SKM-1 treated with dmso at 0.1 percent for 144 hours (cell line): ENCODE measurements around the gene GFOD2.

ENCODE experiments used
- DNase-seq: peaks from one replicate; lab custom pipeline; 2025; ENCODE audit not compliant: unreplicated experiment; lab: John Stamatoyannopoulos, UW

The GFOD2 gene

DNA sequence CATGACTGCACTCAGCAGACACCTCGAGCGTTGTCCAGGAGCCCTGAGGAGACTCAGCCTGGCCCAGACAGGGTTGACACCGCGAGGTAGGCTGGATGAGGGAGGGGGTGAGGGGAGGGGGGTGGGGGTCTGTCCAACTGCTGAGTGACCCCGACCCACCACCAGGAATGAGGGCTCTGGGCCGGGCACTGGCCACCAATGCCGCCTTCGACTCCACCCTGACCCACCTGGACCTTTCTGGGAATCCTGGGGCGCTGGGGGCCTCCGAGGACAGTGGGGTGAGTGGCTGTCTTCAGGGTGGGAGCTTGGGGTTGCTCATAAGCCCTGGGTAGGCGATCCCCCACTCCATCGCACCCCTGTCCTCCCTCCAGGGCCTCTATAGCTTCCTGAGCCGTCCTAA lies 71.4 kb downstream of the GFOD2 start:
- DNase-seq = no peak

DNA sequence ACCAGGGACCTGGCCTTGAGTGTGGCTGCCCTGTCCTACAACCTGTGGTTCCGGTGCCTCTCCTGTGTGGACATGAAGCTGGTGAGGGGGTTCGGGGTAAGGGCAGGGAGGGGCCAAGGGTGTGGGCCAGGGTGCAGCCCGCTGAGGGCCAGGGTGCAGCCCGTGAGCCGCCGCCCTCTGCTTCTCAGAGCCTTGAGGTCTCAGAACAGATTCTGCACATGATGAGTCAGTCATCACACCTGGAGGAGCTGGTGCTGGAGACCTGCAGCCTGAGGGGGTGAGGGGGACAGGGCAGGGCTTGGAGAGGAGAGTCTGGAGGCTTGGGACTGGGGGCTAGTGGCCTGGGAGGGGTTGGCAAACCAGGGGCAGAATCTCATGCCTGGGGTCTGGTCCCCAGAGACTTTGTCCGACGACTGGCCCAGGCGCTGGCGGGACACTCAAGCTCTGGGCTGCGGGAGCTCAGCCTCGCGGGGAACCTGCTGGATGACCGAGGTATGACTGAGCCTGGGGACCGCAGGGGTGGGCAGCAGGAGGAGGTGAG lies 71.9 kb downstream of the GFOD2 start:
- DNase-seq = no peak

DNA sequence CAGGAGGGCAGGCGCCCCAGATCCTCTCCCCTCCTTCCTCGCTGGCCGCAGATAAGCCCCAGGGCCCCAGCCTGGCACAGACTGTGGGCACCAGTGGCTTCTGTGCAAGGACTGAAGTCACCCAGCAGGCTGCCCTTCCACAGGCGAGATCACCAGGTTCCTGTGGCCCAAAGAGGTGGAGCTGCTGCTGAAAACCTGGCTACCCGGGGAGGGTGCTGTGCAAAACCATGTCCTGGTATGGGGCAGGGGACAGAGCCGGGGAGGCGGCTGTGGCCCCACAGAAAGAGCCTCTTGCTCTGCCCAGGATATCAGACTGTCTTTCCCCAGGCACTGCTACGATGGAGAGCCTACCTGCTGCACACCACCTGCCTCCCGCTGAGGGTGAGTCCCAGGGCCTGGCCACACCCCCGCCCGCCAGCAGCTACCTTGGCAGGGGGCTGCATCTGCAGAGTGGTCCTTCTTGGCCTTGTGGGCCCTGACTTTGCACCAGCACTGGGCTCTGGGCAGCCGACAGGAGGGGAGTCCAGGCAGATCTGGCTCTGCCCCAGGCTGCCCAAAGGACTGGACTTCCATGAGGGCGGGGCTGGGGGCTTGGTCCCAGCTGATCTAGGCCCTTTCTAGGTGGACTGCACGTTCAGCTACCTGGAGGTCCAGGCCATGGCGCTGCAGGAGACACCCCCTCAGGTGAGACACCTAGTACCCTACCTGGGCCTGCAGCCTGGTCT lies 73.6 kb downstream of the GFOD2 start:
- DNase-seq = no peak

DNA sequence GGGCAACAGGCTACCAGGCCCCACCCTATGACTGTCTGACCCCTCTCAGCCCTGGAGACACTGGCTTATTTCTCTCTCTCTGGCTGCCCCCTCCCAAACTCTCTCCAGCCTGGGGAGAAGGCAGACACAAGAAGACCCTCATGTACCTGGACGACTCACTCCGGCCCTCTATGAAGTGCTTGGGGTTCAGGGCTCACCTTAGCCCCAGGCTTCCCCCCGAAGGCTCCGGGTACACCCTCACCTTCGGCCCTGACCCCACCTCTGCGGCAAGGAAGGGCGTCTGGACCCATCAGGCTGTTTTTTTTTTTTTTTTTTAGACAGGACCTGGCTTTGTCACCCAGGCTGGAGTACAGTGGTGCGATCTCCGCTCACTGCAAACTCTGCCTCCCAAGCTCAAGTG lies 75.1 kb downstream of the GFOD2 start:
- no peak for DNase-seq

DNA sequence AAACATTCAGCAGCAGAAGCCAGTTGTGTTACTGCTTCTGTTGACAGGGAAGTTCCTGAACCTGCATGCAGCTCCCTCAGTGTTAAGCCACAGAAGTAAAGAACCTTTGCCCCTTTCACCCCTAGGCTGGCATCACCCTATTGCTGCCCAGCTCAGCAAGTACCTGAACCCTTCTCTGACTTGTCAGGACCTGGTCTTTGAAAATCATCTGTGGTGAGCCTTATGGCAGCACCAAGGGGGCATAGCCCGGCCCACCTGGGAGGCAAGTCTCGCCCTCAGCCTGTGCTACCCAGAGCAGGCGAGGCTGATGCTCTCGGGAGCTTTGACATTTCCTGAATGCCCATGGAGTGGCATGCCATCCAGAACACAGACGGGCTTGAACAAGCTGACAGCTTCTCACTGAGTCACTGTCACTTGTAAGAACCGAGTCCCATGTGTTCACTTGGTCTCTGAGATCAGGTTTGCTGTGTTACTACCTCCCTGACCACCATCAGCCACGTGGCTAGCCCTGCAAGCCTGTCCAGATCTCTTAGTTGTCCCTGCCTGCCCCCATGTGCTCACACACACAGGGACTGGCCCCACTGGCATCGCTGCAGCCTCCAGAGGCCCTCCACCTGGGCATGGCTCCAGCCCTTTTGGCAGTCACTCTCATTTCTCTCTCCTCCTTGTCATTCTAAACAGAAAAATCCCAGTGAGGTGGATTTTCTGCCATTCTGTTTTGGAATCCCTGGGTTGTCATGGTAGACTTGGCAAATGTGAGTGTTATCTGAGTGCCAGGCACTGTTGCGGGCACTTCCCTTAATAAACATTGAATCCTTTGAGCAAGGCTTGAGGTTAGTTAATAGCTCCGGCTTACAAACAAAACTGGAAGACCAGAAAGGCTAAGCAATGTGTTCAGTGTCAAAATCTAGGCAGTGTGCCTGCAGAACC lies 77.1 kb downstream of the GFOD2 start:
- no peak for DNase-seq

DNA sequence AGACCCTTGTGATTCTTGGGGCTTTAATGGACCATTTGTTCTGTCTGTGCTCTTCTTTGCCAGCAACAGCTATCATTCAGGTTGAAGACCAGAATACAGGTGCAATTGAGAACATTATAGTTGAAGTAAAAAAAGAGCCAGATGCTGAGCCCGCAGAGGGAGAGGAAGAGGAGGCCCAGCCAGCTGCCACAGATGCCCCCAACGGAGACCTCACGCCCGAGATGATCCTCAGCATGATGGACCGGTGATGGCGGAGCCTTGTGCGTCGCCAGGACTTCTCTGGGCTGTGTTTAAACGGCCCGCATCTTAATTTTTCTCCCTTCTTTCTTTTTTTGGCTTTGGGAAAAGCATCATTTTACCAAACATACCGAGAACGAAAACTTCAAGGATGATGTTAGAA lies 81.5 kb downstream of the GFOD2 start:
- DNase-seq = no peak

DNA sequence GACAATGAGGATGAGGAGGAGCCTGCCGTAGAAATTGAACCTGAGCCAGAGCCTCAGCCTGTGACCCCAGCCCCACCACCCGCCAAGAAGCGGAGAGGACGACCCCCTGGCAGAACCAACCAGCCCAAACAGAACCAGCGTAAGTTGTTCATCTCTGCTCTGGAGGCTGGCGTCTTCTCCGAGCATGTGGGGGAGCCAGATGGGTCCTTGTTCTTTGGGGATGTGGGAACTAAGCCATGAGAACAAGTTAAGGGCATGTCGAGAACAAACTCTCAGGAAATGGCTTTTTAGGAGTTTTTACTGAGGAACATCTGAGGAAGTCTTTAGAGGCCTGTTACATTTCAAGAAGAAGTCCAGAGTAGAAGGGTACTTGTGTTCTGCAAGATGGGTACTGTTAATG lies 82.4 kb downstream of the GFOD2 start:
- no peak for DNase-seq

DNA sequence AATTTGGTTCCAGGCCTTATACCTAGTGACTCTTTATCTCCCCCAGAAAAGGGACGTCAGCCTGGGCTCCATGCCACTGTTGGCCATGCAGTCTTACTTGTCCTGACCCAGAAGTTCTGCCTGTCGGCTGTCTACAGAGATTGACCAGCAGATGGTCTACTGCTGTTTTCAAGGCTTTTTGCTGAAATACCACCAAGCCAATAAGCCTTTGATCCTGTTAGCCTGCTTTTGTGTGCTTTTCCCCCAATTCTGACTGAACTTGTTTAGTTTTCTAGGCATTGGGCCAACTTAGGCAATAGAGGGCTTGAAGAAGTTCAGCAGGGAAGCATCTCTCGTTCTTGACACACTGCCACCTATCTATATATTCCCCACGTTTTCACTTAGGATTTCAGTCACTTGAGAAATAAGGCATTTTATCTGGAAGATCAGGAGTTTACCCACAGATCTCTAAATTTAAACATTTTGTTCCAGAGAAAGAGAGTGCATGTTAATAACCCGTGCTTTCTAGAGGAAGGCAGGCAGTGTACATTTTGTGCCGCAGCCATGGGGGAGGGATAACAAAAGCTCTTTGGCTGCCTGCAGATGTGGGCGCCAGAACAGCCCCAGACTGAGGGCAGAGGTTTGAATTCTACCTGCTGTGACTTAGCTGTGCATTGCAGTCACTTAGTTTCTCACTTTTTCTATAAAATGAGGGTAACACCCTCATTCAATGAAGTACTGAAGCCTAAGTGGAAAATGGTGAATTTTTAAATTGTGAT lies 86.5 kb downstream of the GFOD2 start:
- no peak for DNase-seq

DNA sequence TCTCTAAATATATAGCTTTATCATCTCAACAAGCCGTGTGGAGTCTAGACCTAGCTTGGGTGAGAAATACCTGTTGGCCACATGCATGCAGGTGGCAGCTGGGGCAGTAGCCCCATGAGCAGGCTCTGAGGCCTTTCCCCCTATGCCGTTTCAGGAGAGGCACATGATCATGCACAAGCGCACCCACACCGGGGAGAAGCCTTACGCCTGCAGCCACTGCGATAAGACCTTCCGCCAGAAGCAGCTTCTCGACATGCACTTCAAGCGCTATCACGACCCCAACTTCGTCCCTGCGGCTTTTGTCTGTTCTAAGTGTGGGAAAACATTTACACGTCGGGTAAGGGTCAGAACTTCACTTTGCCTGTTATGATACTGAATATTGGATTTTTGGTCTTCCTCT lies 90.9 kb downstream of the GFOD2 start:
- no peak for DNase-seq
